ENCODE measurements around the gene GOT1. TPM values are rescaled to one million over a fixed set of nuclear protein-coding genes. Genes with fewer than 3 reads are reported as not detected.

Gene GOT1
- polyA plus RNA-seq, 3 donors from 2014 or later, result 21.7 to 29.0 (median 27.6) TPM

- Mint-ChIP-seq H3K9me3 (no peaks in the 10 kb centered on the region), H3K27me3 (ENCODE audit: low read depth in 3 of 3) (no peaks in the 10 kb centered on the region), H3K27ac (no peak overlapping the region), H3K36me3 (peaks cover 11 to 48% (median 16%) of the 10 kb centered on the region in 3 donors), H3K4me1 (no peaks in the 10 kb centered on the region), H3K4me3 (no peak overlapping the region)
- no peak for DNase-seq
Observed at GRCh38 chr10:99399664-99400063, 30.8 kb downstream of the GOT1 start.

GRCh38 chr10:99396471-99396870, 34.0 kb downstream of the GOT1 start:
- no peak for DNase-seq
- Mint-ChIP-seq H3K4me1 (peaks cover 0 to 3% of the 10 kb centered on the region in 2 donors), H3K36me3 (peaks cover 0 to 20% (median 4%) of the 10 kb centered on the region in 3 donors), H3K9me3 (no peaks in the 10 kb centered on the region), H3K27ac (no peak overlapping the region), H3K27me3 (ENCODE audit: low read depth in 3 of 3) (peaks cover 0 to under 1% (median 0%) of the 10 kb centered on the region in 3 donors), H3K4me3 (no peak overlapping the region)

GRCh38 chr10:99395750-99396445, 34.5 kb downstream of the GOT1 start:
- Mint-ChIP-seq H3K27ac (peak overlapping the region in 1 of 6 donors; percentile 80), H3K27me3 (ENCODE audit: low read depth in 3 of 3) (peaks cover 0 to 1% (median 0%) of the 10 kb centered on the region in 3 donors), H3K4me1 (peaks cover 0 to 3% of the 10 kb centered on the region in 2 donors)

GRCh38 chr10:99394761-99395386, 35.5 kb downstream of the GOT1 start:
- Mint-ChIP-seq H3K4me3 (no peak overlapping the region), H3K27me3 (ENCODE audit: low read depth in 3 of 3) (peaks cover 0 to 1% (median 0%) of the 10 kb centered on the region in 3 donors), H3K9me3 (no peaks in the 10 kb centered on the region), H3K4me1 (peaks cover 0 to 3% of the 10 kb centered on the region in 2 donors), H3K27ac (peak overlapping the region in 1 of 6 donors; percentile 37), H3K36me3 (peaks cover 0 to 20% (median 4%) of the 10 kb centered on the region in 3 donors)
- DNase-seq, result no peak

More at GRCh38 chr10:99395750-99396445, 34.5 kb downstream of the GOT1 start:
- no peak for DNase-seq
- Mint-ChIP-seq H3K4me3 (no peak overlapping the region), H3K9me3 (no peaks in the 10 kb centered on the region), H3K36me3 (peaks cover 0 to 20% (median 4%) of the 10 kb centered on the region in 3 donors)

GRCh38 chr10:99394256-99394655, 36.2 kb downstream of the GOT1 start:
- Mint-ChIP-seq H3K9me3 (no peaks in the 10 kb centered on the region), H3K36me3 (peaks cover 0 to 18% (median 4%) of the 10 kb centered on the region in 3 donors), H3K27ac (peak overlapping the region in 1 of 6 donors; percentile 6), H3K4me3 (no peak overlapping the region), H3K4me1 (peaks cover 0 to 3% of the 10 kb centered on the region in 2 donors), H3K27me3 (ENCODE audit: low read depth in 3 of 3) (peaks cover 0 to 1% (median 0%) of the 10 kb centered on the region in 3 donors)
- DNase-seq, result no peak

- peaks cover 0 to 12% (median 4%) of the 10 kb centered on the region in 3 donors for H3K36me3 Mint-ChIP-seq
Observed at GRCh38 chr10:99393683-99394082, 36.7 kb downstream of the GOT1 start.

GRCh38 chr10:99393036-99393435, 37.4 kb downstream of the GOT1 start:
- H3K36me3 Mint-ChIP-seq, result peaks cover 0 to 12% (median 4%) of the 10 kb centered on the region in 3 donors
- no peaks in the 10 kb centered on the region for H3K9me3 Mint-ChIP-seq
- DNase-seq, result no peak
- peaks cover 0 to 3% of the 10 kb centered on the region in 2 donors for H3K4me1 Mint-ChIP-seq
- H3K27ac Mint-ChIP-seq, result no peak overlapping the region
- peaks cover 0 to 1% (median 0%) of the 10 kb centered on the region in 3 donors for H3K27me3 Mint-ChIP-seq (ENCODE audit: low read depth in 3 of 3)
- H3K4me3 Mint-ChIP-seq, result no peak overlapping the region

More at GRCh38 chr10:99393683-99394082, 36.7 kb downstream of the GOT1 start:
- no peak overlapping the region for H3K4me3 Mint-ChIP-seq
- H3K9me3 Mint-ChIP-seq, result no peaks in the 10 kb centered on the region
- peaks cover 0 to 1% (median 0%) of the 10 kb centered on the region in 3 donors for H3K27me3 Mint-ChIP-seq (ENCODE audit: low read depth in 3 of 3)
- DNase-seq, result no peak
- H3K4me1 Mint-ChIP-seq, result peaks cover 0 to 3% of the 10 kb centered on the region in 2 donors
- H3K27ac Mint-ChIP-seq, result no peak overlapping the region

GRCh38 chr10:99391346-99391745, 39.1 kb downstream of the GOT1 start:
- H3K4me1 Mint-ChIP-seq, result peaks cover 0 to 3% of the 10 kb centered on the region in 2 donors
- H3K27ac Mint-ChIP-seq, result no peak overlapping the region
- H3K27me3 Mint-ChIP-seq (ENCODE audit: low read depth in 3 of 3), result peaks cover 0 to 1% (median 0%) of the 10 kb centered on the region in 3 donors
- no peaks in the 10 kb centered on the region for H3K36me3 Mint-ChIP-seq
- no peaks in the 10 kb centered on the region for H3K9me3 Mint-ChIP-seq
- DNase-seq, result no peak
- H3K4me3 Mint-ChIP-seq, result no peak overlapping the region

- DNase-seq, result no peak
- H3K4me3 Mint-ChIP-seq, result no peak overlapping the region
- peaks cover 0 to 4% (median 1%) of the 10 kb centered on the region in 3 donors for H3K27me3 Mint-ChIP-seq (ENCODE audit: low read depth in 3 of 3)
- H3K36me3 Mint-ChIP-seq, result no peaks in the 10 kb centered on the region
- peaks cover 0 to 3% of the 10 kb centered on the region in 2 donors for H3K4me1 Mint-ChIP-seq
- H3K9me3 Mint-ChIP-seq, result no peaks in the 10 kb centered on the region
- H3K27ac Mint-ChIP-seq, result no peak overlapping the region
Observed at GRCh38 chr10:99389729-99390480, 40.5 kb downstream of the GOT1 start.

GRCh38 chr10:99387541-99387940, 42.9 kb downstream of the GOT1 start:
- H3K4me1 Mint-ChIP-seq, result peaks cover 0 to 2% of the 10 kb centered on the region in 2 donors
- no peak overlapping the region for H3K4me3 Mint-ChIP-seq
- no peak for DNase-seq
- H3K27me3 Mint-ChIP-seq (ENCODE audit: low read depth in 3 of 3), result peaks cover 0 to 4% (median 1%) of the 10 kb centered on the region in 3 donors
- no peaks in the 10 kb centered on the region for H3K36me3 Mint-ChIP-seq
- H3K9me3 Mint-ChIP-seq, result no peaks in the 10 kb centered on the region
- no peak overlapping the region for H3K27ac Mint-ChIP-seq

- Mint-ChIP-seq H3K36me3 (no peaks in the 10 kb centered on the region), H3K9me3 (no peaks in the 10 kb centered on the region), H3K4me3 (no peak overlapping the region), H3K4me1 (no peaks in the 10 kb centered on the region), H3K27me3 (ENCODE audit: low read depth in 3 of 3) (peaks cover 0 to 4% (median 1%) of the 10 kb centered on the region in 3 donors), H3K27ac (no peak overlapping the region)
- DNase-seq, result no peak
Observed at GRCh38 chr10:99387071-99387470, 43.4 kb downstream of the GOT1 start.

GRCh38 chr10:99382176-99382575, 48.2 kb downstream of the GOT1 start:
- Mint-ChIP-seq H3K27ac (no peak overlapping the region), H3K4me1 (no peaks in the 10 kb centered on the region), H3K4me3 (no peak overlapping the region), H3K9me3 (no peaks in the 10 kb centered on the region), H3K27me3 (ENCODE audit: low read depth in 3 of 3) (peaks cover 0 to 4% (median 2%) of the 10 kb centered on the region in 3 donors), H3K36me3 (no peaks in the 10 kb centered on the region)
- no peak for DNase-seq

- Mint-ChIP-seq H3K4me3 (no peak overlapping the region), H3K36me3 (no peaks in the 10 kb centered on the region), H3K27ac (no peak overlapping the region), H3K9me3 (no peaks in the 10 kb centered on the region), H3K27me3 (ENCODE audit: low read depth in 3 of 3) (peaks cover 0 to 10% (median 8%) of the 10 kb centered on the region in 3 donors), H3K4me1 (no peaks in the 10 kb centered on the region)
- no peak for DNase-seq
Observed at GRCh38 chr10:99375426-99375825, 55.0 kb downstream of the GOT1 start.

GRCh38 chr10:99374972-99375371, 55.5 kb downstream of the GOT1 start:
- DNase-seq, result no peak
- no peaks in the 10 kb centered on the region for H3K4me1 Mint-ChIP-seq
- no peaks in the 10 kb centered on the region for H3K9me3 Mint-ChIP-seq
- H3K27me3 Mint-ChIP-seq (ENCODE audit: low read depth in 3 of 3), result peaks cover 0 to 10% (median 8%) of the 10 kb centered on the region in 3 donors
- no peaks in the 10 kb centered on the region for H3K36me3 Mint-ChIP-seq
- no peak overlapping the region for H3K27ac Mint-ChIP-seq
- H3K4me3 Mint-ChIP-seq, result no peak overlapping the region
